Uterus (tissue), 4 donors: ENCODE data around the gene DPP10. TPM values are rescaled to one million over a fixed set of nuclear protein-coding genes. Genes with fewer than 3 reads are reported as not detected.

Experiments used
- DNase-seq, 2 donors: peaks; one replicate each; pipeline ENCODE4 v3.0.0-alpha.2; 2019 to 2020
- H3K27ac ChIP-seq, 2 donors: fragments of 200-600 bp; sonication (generic); 1 replicate in 1 of 2; 2 replicates in 1 of 2; pipeline ENCODE4 v1.5.1; 2016 to 2018
- H3K27me3 ChIP-seq, 2 donors: fragments of 200-600 bp; sonication (generic); one replicate each; pipeline ENCODE4 v1.5.1; 2018 to 2019; ENCODE audit warnings: control low read depth in 1 of 2
- H3K36me3 ChIP-seq, 2 donors: fragments of 200-600 bp; sonication (generic); one replicate each; pipeline ENCODE4 v1.5.1; 2019; ENCODE audit warnings: control low read depth in 1 of 2
- H3K4me1 ChIP-seq, 2 donors: fragments of 200-600 bp; sonication (generic); one replicate each; pipeline ENCODE4 v1.5.1; 2018 to 2019; ENCODE audit warnings: control low read depth in 1 of 2
- H3K4me3 ChIP-seq, 2 donors: fragments of 200-600 bp; sonication (generic); 1 replicate in 1 of 2; 2 replicates in 1 of 2; pipeline ENCODE4 v1.5.1; 2018 to 2019; ENCODE audit warnings: mild to moderate bottlenecking in 1 of 2
- H3K9me3 ChIP-seq, 2 donors: fragments of 200-600 bp; sonication (generic); one replicate each; pipeline ENCODE4 v1.5.1; 2019; ENCODE audit warnings: control low read depth in 1 of 2
- CTCF ChIP-seq, 4 experiments: fragments of 200-600 bp in 2 of 4; fragments of 450-650 bp in 2 of 4; sonication (generic) in 2 of 4; IDR thresholded peaks; one replicate each; pipeline ENCODE4 v1.5.1; 2016 to 2019; ENCODE audit warnings: antibody characterized with exemption in 4 of 4, mild to moderate bottlenecking in 2 of 4, moderate library complexity in 1 of 4
- POLR2A ChIP-seq, 2 donors: fragments of 450-650 bp; IDR thresholded peaks; one replicate each; pipeline ENCODE4 v1.6.1; 2016; ENCODE audit warnings: antibody characterized with exemption in 2 of 2, mild to moderate bottlenecking in 1 of 2, moderate library complexity in 1 of 2
- intact Hi-C: fragments of 100-400 bp; cut with DNase I; formaldehyde crosslinking; loops from one replicate; pipeline ENCODE4 v1.15.1; 2023; ENCODE audit warnings: low total_unique reads
- total RNA-seq, 4 donors: library from RNA; depleted of rRNA in 3 of 4; stranded (reverse); fragments of >200 nt in 3 of 4; gene quantifications; one replicate each; pipeline versions ENCODE4 v1.1.0 to v1.2.4, GENCODE V29; 2014 to 2023
- donor health status: DM: yes; HTN: yes; CAD: no.

DPP10 gene
- total RNA-seq, 4 donors from 2014 or later = 33.0 TPM; not detected in 3

GRCh38 chr2:114857196-114857595 is 414.8 kb downstream of the DPP10 start:
- H3K27ac ChIP-seq = no peak overlapping the region
- intact Hi-C loops = no loop called here
- H3K4me1 ChIP-seq = no peaks in the 10 kb centered on the region
- TF ChIP-seq CTCF (IDR thresholded peaks at IDR 0.05) = no peak
- no peak for TF ChIP-seq POLR2A (IDR thresholded peaks at IDR 0.05)
- H3K27me3 ChIP-seq = no peaks in the 10 kb centered on the region
- no peaks in the 10 kb centered on the region for H3K36me3 ChIP-seq
- DNase-seq = no peak
- no peak overlapping the region for H3K4me3 ChIP-seq
- H3K9me3 ChIP-seq = no peaks in the 10 kb centered on the region

GRCh38 chr2:114859726-114860510 is 417.5 kb downstream of the DPP10 start:
- no peaks in the 10 kb centered on the region for H3K9me3 ChIP-seq
- no peaks in the 10 kb centered on the region for H3K36me3 ChIP-seq
- H3K27me3 ChIP-seq = no peaks in the 10 kb centered on the region
- H3K27ac ChIP-seq = no peak overlapping the region
- DNase-seq = no peak
- H3K4me3 ChIP-seq = no peak overlapping the region
- no peaks in the 10 kb centered on the region for H3K4me1 ChIP-seq
- intact Hi-C loops = no loop called here
- TF ChIP-seq POLR2A (IDR thresholded peaks at IDR 0.05) = no peak
- no peak for TF ChIP-seq CTCF (IDR thresholded peaks at IDR 0.05)

GRCh38 chr2:114862243-114862642 is 419.8 kb downstream of the DPP10 start:
- H3K36me3 ChIP-seq = no peaks in the 10 kb centered on the region
- no peaks in the 10 kb centered on the region for H3K9me3 ChIP-seq
- TF ChIP-seq POLR2A (IDR thresholded peaks at IDR 0.05) = no peak
- no peak for TF ChIP-seq CTCF (IDR thresholded peaks at IDR 0.05)
- no peak for DNase-seq
- intact Hi-C loops = no loop called here
- no peaks in the 10 kb centered on the region for H3K27me3 ChIP-seq
- H3K4me1 ChIP-seq = no peaks in the 10 kb centered on the region
- no peak overlapping the region for H3K27ac ChIP-seq
- H3K4me3 ChIP-seq = no peak overlapping the region

GRCh38 chr2:114864901-114865300 is 422.5 kb downstream of the DPP10 start:
- TF ChIP-seq POLR2A (IDR thresholded peaks at IDR 0.05) = no peak
- no peak overlapping the region for H3K4me3 ChIP-seq
- no peak overlapping the region for H3K27ac ChIP-seq
- no peaks in the 10 kb centered on the region for H3K9me3 ChIP-seq
- no peaks in the 10 kb centered on the region for H3K27me3 ChIP-seq
- no peaks in the 10 kb centered on the region for H3K4me1 ChIP-seq
- no peaks in the 10 kb centered on the region for H3K36me3 ChIP-seq
- intact Hi-C loops = no loop called here
- no peak for DNase-seq

GRCh38 chr2:114880046-114880445 is 437.6 kb downstream of the DPP10 start:
- H3K36me3 ChIP-seq = no peaks in the 10 kb centered on the region
- TF ChIP-seq POLR2A (IDR thresholded peaks at IDR 0.05) = no peak
- no peak for TF ChIP-seq CTCF (IDR thresholded peaks at IDR 0.05)
- H3K9me3 ChIP-seq = no peaks in the 10 kb centered on the region
- intact Hi-C loops = no loop called here
- DNase-seq = no peak
- no peak overlapping the region for H3K27ac ChIP-seq
- no peaks in the 10 kb centered on the region for H3K27me3 ChIP-seq
- no peaks in the 10 kb centered on the region for H3K4me1 ChIP-seq
- no peak overlapping the region for H3K4me3 ChIP-seq
